AG04449 (cell line): ENCODE data around the gene TGFBR2.

Experiments
- CTCF ChIA-PET: fragments of 350-600 bp; formaldehyde crosslinking; extraction: SDS; loops from one replicate; lab custom pipeline; 2021; ENCODE audit warnings: antibody characterized with exemption; lab: Yijun Ruan, JAX
- POLR2A ChIA-PET: fragments of 400-600, 350-600 bp; formaldehyde crosslinking; extraction: SDS; loops from one replicate; lab custom pipeline; 2020; ENCODE audit warnings: antibody characterized with exemption, inconsistent platforms; lab: Yijun Ruan, JAX
- DNase-seq: peaks from one replicate; pipeline ENCODE4 v3.0.0-alpha.2; 2010; ENCODE audit warnings: low read depth, low spot score
- H3K4me3 ChIP-seq: 2 replicates; pipeline ENCODE4 v1.5.1; 2011; ENCODE audit warnings: low read depth, mild to moderate bottlenecking, control low read depth, low read length
- TF ChIP-seq, protein P1 (sequence below): IDR thresholded peaks from one replicate; pipeline ENCODE4 v1.5.1; 2011; ENCODE audit warnings: mild to moderate bottlenecking, moderate library complexity, low read length, control low read depth, inconsistent platforms; ENCODE audit not compliant: insufficient read depth; ENCODE audit errors: missing control alignments

TGFBR2 gene

DNA sequence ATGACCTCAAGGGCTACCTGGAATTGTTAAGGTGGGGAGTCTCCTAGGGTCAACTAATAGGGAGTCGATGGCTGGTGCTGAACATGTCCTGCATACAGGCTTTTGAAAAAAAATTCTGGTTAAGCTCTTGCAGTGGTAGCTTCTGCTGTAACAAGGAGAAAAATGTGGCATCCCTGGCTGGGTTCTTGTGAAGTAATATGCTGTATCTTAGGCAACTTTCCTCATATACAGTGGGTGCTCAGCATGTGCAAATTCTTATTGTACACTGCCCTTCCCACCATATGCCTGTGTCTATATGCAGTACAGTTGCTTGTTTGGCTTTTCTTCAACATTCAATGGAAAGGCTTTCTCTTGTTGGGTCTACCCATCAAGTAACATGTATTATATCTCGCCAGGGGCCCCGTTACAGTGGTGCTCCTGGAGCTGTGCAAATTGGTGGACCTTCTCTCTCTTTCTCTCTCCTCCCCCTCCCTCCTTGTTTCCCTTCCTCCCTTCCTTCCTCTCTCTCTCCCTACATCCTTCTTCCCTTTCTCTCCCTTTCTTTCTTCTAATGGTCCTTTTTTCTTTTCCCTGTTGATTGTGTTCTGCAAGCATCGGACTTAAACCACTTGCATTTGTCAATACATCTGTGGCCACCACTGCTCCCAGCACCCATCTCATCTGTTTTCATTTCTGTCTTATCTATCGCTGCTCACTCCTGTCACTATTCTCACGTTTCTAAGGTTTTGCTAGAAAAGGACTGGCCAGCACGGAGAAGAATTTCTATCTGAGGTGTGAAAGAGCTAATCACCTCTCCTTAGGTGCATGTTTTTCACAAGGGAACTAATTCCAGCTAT is 35.2 kb downstream of the TGFBR2 start:
- ChIA-PET POLR2A (no interaction called here), CTCF (interaction anchor here (0.6 kb wide), 1 partner anchor 17 kb away, joined by 3 read pairs; no protein-coding TSS in a partner anchor)
- H3K4me3 ChIP-seq: no peak overlapping the region
- no peak for DNase-seq
- TF ChIP-seq, protein P1, sequence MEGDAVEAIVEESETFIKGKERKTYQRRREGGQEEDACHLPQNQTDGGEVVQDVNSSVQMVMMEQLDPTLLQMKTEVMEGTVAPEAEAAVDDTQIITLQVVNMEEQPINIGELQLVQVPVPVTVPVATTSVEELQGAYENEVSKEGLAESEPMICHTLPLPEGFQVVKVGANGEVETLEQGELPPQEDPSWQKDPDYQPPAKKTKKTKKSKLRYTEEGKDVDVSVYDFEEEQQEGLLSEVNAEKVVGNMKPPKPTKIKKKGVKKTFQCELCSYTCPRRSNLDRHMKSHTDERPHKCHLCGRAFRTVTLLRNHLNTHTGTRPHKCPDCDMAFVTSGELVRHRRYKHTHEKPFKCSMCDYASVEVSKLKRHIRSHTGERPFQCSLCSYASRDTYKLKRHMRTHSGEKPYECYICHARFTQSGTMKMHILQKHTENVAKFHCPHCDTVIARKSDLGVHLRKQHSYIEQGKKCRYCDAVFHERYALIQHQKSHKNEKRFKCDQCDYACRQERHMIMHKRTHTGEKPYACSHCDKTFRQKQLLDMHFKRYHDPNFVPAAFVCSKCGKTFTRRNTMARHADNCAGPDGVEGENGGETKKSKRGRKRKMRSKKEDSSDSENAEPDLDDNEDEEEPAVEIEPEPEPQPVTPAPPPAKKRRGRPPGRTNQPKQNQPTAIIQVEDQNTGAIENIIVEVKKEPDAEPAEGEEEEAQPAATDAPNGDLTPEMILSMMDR: no peak

- no peak for DNase-seq
- ChIA-PET CTCF (no interaction called here), POLR2A (no interaction called here)
- TF ChIP-seq, protein P1: no peak
- no peak overlapping the region for H3K4me3 ChIP-seq
Observed at GRCh38 chr3:30642849-30643361, 36.5 kb downstream of the TGFBR2 start.

DNA sequence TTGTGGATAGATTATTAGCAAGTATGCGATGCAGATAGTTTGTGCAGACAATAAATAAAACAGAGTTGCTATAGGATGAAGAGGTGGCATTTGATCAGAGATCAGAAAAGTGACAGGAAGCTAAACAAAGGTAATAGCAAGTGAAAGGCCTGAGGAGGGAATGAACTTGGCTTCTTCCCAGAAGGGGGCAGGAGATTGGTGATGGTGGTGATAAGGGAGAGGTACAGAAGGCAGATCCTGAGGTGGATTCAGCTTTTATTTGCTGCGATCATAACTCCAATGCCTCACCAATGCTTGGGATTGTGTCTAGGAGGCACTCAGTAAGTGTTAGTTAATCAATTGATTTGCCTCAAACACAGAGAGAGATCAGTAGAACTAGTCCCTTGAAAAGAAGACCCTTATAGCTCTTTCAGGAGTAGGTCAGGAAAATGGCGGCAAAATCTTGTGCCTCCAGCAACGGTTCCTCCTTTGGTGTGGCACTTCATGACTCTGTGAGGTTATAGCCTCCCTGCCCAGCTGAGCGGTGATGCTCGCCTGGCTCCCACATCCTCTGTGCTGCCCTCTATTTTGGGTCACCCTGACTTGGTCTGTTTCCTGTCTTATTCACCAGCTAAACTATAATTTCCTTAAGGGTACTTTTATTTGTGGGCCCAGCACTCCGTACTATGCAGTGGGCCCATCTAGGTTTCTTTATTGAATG is 37.5 kb downstream of the TGFBR2 start:
- POLR2A ChIA-PET: no interaction called here
- CTCF ChIA-PET: interaction anchor here (1.0 kb wide), 1 partner anchor 12 kb away, joined by 3 read pairs; no protein-coding TSS in a partner anchor
- TF ChIP-seq, protein P1: no peak
- no peak for DNase-seq
- no peak overlapping the region for H3K4me3 ChIP-seq

GRCh38 chr3:30644615-30645014 is 38.2 kb downstream of the TGFBR2 start:
- POLR2A ChIA-PET: no interaction called here
- no peak for DNase-seq
- TF ChIP-seq, protein P1: no peak
- no peak overlapping the region for H3K4me3 ChIP-seq
- CTCF ChIA-PET: interaction anchor here (0.6 to 1.2 kb wide), 3 partner anchors 13 to 54 kb away, joined by 3 read pairs; no protein-coding TSS in a partner anchor

GRCh38 chr3:30645077-30645476 is 38.7 kb downstream of the TGFBR2 start:
- no peak overlapping the region for H3K4me3 ChIP-seq
- DNase-seq: no peak
- TF ChIP-seq, protein P1: no peak
- ChIA-PET CTCF (interaction anchor here (0.6 to 1.2 kb wide), 2 partner anchors 13 to 55 kb away, joined by 3 read pairs; no protein-coding TSS in a partner anchor), POLR2A (no interaction called here)
